HG03571 (cell line): ENCODE results near the gene ITGA3.
"Not testable (repeated sequence)": the region's sequence is repeated elsewhere in the genome, so short reads cannot be mapped to it uniquely, and the experiment has no call there.

ENCODE experiments used
- ATAC-seq: cut with Tn5 transposase; IDR thresholded peaks from one replicate; pipeline ENCODE4 v1.9.1; 2021; ENCODE audit not compliant: unreplicated experiment

The ITGA3 gene

GRCh38 chr17:50051082-50051576 lies 4.8 kb upstream of the ITGA3 start:
- no peak for ATAC-seq

DNA sequence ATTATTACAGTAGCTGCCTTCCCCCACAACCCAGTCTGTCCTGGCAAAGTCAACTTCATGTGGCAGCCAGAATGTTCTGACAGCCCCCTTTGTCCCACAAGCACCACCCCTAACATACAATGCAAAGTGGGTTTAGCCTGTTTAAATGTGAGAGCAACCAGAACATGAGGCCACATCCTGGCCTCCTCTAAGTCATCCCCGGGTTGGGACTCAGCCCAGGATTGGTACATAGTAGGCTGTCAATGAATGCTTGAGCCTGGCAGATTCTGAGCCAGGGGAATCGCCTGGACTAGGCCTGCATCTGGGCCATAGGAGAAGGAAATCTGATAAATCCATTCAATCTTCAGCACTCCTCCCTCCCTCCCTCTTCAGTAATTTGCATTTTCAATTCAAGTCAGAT lies 4.3 kb upstream of the ITGA3 start:
- ATAC-seq: no peak

DNA sequence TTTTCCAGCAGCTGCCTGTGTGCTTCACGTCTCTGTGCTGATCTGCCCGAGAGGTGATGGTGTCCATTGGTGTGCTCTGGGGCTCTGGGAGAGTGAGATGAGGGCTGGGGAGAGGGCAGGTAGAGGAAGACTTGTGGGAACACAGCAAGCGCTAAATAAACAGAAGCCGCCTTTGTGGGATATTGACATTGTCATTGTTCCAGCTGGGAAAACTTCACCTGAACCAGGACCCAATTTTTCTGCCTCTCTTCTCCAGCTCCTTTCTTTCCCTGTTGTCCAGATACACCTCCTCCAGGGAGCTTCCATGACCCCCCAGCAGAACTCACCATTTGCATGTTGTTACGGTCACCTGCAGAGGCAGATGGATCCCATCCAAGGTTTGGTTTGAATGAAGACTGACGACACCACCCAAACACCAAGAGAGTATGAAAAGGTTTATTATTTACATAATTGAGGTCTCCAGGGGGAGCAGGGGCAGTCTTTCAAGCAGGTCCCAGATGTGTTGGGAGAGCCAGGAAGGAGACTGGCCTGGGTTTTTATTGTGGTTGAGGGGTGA lies 3.6 kb upstream of the ITGA3 start:
- no peak for ATAC-seq

DNA sequence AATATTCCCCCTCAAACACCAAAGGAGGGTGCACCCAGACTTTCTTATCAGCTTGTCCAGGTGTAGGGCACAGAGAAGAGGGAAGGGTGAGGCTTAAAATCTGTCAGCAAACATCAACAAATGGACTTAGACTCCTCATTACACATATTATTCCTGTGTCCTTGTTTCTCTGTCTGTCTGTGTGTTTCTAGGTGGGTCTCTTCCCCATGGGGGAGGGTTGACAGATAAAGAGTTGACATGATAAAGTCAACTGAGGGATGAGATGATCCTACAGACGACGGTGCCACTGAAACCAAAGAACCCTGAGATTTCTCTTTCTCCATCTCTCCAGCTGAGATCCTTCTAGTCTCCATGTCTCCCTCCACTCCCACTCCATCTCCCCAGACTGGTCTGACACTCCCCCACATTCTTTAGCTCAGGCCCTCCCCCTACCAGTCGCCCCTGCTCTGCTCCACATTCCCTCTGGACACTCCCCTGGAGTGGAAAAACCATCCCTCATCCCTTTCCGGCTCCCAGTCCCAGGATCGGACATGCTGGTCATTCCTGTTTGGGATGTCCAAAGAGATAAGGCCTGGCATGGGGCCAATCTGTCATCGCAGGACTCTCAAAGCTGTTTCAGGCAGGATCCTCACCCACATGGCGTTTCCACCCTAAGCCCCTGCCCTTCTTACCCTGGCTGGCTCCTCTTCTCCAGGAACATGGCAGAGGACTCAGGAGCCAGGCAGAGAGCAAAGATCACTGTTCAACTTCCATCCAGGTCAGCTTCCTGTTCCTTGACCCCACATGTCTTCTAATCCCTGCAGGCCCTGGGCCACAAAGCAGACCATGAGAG lies 2.9 kb upstream of the ITGA3 start:
- ATAC-seq: no peak

- ATAC-seq: no peak
Observed at GRCh38 chr17:50053654-50053960, 2.3 kb upstream of the ITGA3 start.

GRCh38 chr17:50055055-50055425 lies 870 bp upstream of the ITGA3 start:
- no peak for ATAC-seq

GRCh38 chr17:50056217-50056960 lies 479 bp downstream of the ITGA3 start:
- no peak for ATAC-seq

GRCh38 chr17:50056961-50057330 lies 1.0 kb downstream of the ITGA3 start:
- no peak for ATAC-seq

DNA sequence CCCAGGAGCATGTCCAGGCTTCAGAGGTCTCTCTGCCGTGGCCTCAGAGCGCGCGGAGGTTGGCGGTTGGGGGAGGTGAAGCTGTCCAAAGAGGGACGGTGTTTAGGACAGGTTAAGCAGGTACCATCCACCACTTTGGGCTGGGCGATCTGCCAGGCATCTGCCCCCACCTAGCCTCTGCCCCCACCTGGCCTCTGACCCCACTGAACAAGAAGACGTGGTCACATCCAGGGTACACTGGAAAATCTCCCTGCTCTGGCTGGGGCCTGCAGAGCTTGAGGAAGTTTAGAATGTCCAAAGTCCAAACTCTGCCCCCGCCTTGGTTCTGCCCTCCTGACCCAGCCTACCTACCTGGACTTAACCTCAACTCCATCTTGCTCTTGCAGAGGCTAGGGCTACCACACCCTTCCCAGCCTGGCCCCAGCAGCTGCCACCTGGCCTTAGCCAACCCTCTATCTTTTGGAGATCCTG lies 1.6 kb downstream of the ITGA3 start:
- no peak for ATAC-seq

DNA sequence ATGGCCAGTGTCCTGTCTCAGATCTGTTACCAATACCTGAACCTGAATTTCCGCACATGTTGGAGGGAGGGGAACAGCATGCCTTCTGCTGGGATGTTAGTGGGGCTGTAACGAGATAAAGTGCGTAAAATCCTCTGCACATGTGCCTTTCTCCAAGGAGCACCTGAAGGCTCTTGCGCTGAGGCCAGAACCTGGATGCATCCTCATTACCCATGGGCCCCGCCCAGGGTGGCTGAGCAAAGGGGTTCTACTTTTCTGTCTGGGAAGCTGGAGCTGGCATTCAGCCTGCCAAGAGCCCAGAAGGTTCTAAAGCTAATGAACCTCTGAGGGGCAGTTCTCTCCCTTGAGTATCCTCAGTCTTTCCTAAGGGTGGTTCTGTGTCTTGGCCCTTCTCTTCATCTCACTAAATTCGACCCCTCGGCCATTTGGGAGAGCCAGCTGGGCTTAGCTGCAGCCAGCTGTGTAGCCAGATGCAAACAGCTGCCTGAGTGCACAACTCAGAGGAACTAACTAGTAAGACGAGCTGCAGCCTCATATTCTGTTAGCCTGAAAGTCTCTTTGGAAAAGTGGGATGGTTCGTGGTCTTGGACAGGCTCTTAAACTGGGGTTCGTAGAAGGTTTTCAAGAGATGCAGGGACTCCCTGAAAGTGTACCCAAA lies 2.5 kb downstream of the ITGA3 start:
- no peak for ATAC-seq

GRCh38 chr17:50059256-50059655 lies 3.3 kb downstream of the ITGA3 start:
- ATAC-seq: no peak

- no peak for ATAC-seq
Observed at GRCh38 chr17:50059759-50060273, 3.9 kb downstream of the ITGA3 start.

DNA sequence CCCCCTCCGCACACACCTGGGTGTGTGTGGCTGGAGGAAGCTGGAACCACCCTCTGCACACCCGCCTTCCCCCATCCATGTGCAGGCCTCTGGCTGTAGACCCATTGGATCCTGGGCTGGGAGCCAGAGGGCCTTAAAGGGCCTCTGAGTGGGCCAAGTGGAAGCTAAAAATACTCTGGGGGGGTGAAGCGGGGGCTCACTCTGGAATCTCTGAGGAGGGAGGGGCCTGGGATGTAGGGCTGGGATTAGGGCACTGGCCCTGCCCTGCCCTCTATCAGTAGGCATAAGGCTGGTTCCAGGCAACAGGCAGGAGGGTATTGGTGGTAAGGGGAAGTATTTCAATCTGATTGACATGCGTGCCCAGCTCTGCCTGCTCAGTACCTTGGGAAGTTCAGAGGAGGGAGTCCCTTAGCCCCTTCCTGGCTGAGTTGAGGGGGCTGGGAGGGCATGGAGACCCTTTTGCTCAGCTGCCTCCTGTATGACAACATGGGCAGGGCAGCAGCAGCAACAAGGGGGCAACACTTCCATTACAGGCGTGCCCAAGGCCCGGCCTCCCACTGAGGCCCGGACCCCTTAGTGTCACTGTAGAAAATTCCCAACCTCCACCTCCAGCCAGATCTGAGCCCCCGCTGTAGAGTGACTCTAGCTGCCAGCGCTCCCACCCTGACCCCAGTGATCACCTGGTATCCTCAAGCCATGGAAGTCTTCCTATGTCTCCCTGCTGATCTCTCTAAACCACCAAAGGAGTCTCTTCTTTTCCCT lies 5.2 kb downstream of the ITGA3 start:
- no peak for ATAC-seq

GRCh38 chr17:50061713-50062045 lies 5.8 kb downstream of the ITGA3 start:
- not testable (repeated sequence) for ATAC-seq

GRCh38 chr17:50062293-50063243 lies 6.7 kb downstream of the ITGA3 start:
- no peak for ATAC-seq

GRCh38 chr17:50063561-50064252 lies 7.8 kb downstream of the ITGA3 start:
- ATAC-seq: no peak

- no peak for ATAC-seq
Observed at GRCh38 chr17:50064253-50065001, 8.5 kb downstream of the ITGA3 start.

DNA sequence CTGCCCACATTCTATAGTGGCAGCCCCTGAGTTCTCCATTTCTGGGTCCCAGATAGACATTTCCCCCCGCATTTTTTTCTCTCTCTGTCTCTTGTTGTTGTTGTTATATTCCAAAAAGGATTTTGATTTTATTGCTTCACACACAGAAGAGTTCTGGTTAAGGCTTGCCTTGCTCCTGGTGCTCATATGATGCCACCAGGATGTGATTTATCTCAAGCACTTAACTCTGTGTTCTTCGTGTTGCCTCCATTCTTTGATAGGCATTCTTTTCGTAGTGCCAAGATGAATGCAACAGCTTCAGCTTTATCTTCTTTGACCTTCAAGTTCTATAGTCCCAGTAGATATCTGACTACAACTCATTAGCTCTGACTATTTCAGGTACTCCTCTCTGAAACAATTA lies 9.1 kb downstream of the ITGA3 start:
- ATAC-seq: no peak
